Neural progenitor cell (in vitro differentiated cells): Measurements from ENCODE around the gene ABCA5.

Experiments
- CTCF ChIP-seq: fragments of 200-600 bp; sonication (generic); IDR thresholded peaks from 2 replicates; pipeline ENCODE4 v1.5.1; 2017; ENCODE audit warnings: antibody characterized with exemption, mild to moderate bottlenecking
- EZH2 ChIP-seq: fragments of 200-600 bp; sonication (generic); IDR thresholded peaks from 2 replicates; pipeline ENCODE4 v1.6.1; 2017; ENCODE audit warnings: antibody characterized with exemption, mild to moderate bottlenecking, moderate library complexity
- EZH2phosphoT487 ChIP-seq: fragments of 200-600 bp; sonication (generic); IDR thresholded peaks from 2 replicates; pipeline ENCODE4 v1.6.1; 2017; ENCODE audit warnings: antibody characterized with exemption

GRCh38 chr17:69198238-69198637 lies 128.7 kb downstream of the ABCA5 start:
- TF ChIP-seq CTCF, result no peak
- no peak for TF ChIP-seq EZH2
- TF ChIP-seq EZH2phosphoT487, result no peak
